HG03108 (cell line): ENCODE data around the gene ACOT13.
"Not testable (repeated sequence)": the region's sequence is repeated elsewhere in the genome, so short reads cannot be mapped to it uniquely, and the experiment has no call there.

Source experiments
- ATAC-seq: cut with Tn5 transposase; IDR thresholded peaks from one replicate; pipeline ENCODE4 v1.9.1; 2021; ENCODE audit warnings: moderate library complexity; ENCODE audit not compliant: unreplicated experiment

ACOT13 gene

GRCh38 chr6:24666641-24667377 is at the start of gene ACOT13, which contains the start of gene TDP2:
Gene ACOT13, plus strand, starts transcription at chr6:24667077. Its CDS starts 187 bp downstream, at chr6:24667264.
Gene TDP2, minus strand, starts transcription at chr6:24666899. Its CDS starts 37 bp downstream, at chr6:24666862.
- peak; percentile 95 for ATAC-seq

- no peak for ATAC-seq
Measured at GRCh38 chr6:24619661-24620060, 47.2 kb upstream of the ACOT13 start.

GRCh38 chr6:24620637-24621036 is 46.2 kb upstream of the ACOT13 start:
- no peak for ATAC-seq

- ATAC-seq, result no peak
Measured at GRCh38 chr6:24621626-24622289, 45.1 kb upstream of the ACOT13 start.

- no peak for ATAC-seq
Measured at GRCh38 chr6:24630856-24631505, 35.9 kb upstream of the ACOT13 start.

- no peak for ATAC-seq
Measured at GRCh38 chr6:24631671-24632070, 35.2 kb upstream of the ACOT13 start.

- ATAC-seq, result no peak
Measured at GRCh38 chr6:24632573-24632972, 34.3 kb upstream of the ACOT13 start.

- ATAC-seq, result no peak
Measured at GRCh38 chr6:24636681-24637080, 30.2 kb upstream of the ACOT13 start.

- no peak for ATAC-seq
Measured at GRCh38 chr6:24640166-24640565, 26.7 kb upstream of the ACOT13 start.

GRCh38 chr6:24640631-24641030 is 26.2 kb upstream of the ACOT13 start:
- not testable (repeated sequence) for ATAC-seq

- no peak for ATAC-seq
Measured at GRCh38 chr6:24642061-24642460, 24.8 kb upstream of the ACOT13 start.

GRCh38 chr6:24643920-24644319 is 23.0 kb upstream of the ACOT13 start:
- no peak for ATAC-seq

- ATAC-seq, result no peak
Measured at GRCh38 chr6:24644377-24644776, 22.5 kb upstream of the ACOT13 start.

- ATAC-seq, result no peak
Measured at GRCh38 chr6:24646771-24647170, 20.1 kb upstream of the ACOT13 start.

- ATAC-seq, result no peak
Measured at GRCh38 chr6:24648276-24648675, 18.6 kb upstream of the ACOT13 start.

- no peak for ATAC-seq
Measured at GRCh38 chr6:24649691-24650090, 17.2 kb upstream of the ACOT13 start.

GRCh38 chr6:24650365-24650764 is 16.5 kb upstream of the ACOT13 start:
- no peak for ATAC-seq

- no peak for ATAC-seq
Measured at GRCh38 chr6:24655215-24655614, 11.7 kb upstream of the ACOT13 start.

GRCh38 chr6:24658573-24659560 is 8.0 kb upstream of the ACOT13 start:
- no peak for ATAC-seq

- ATAC-seq, result no peak
Measured at GRCh38 chr6:24659561-24659960, 7.3 kb upstream of the ACOT13 start.

GRCh38 chr6:24660105-24660504 is 6.8 kb upstream of the ACOT13 start:
- ATAC-seq, result no peak
